ENCODE measurements around the gene POMC.
A peak's percentile ranks its signal among the peaks of the same experiment; 100 is the strongest.
"Not testable (repeated sequence)": the region's sequence is repeated elsewhere in the genome, so short reads cannot be mapped to it uniquely, and the experiment has no call there.

POMC gene

DNA sequence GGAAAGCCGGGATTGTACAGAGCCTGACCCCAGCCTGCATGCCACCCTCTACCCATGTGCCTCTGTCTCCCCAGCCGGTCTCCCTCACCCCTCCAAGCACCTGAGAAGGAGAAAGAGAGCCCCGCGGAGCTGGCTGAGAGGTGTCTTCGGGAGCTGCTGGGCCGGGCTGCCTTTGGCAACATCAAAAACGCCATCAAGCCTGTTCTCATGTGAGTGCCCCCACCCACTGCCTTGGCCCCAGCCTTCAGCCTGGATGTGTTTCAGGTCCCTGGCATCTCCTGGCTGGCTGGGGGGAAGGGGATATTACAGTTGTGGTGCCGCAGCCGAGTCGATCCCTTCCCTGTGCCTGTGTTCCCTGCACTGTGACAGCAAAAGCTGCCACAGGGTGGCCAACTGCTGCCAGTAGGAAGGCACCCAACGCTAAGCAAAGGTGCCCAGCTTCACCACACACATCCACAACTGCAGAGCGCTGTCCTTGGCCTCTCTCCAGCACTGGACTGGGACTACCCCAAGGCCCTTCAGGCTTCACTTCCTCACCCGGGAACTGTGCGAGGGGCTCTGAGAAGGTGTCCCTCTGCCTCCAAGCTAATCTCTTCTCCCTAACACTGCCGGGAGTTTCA is 38.4 kb downstream of the POMC start:
- Histone ChIP-seq H3K27ac (ENCODE audit: insufficient read depth in 1 of 2, low read depth in 1 of 2, low read length in 2 of 2, poor library complexity in 1 of 2, severe bottlenecking in 2 of 2) (no peak overlapping the region), H3K9me3 (ENCODE audit: control extremely low read depth in 1 of 5, control insufficient read depth in 4 of 5, insufficient read depth in 2 of 5, low read depth in 1 of 5, low read length in 4 of 5) (no peaks in the 10 kb centered on the region), H3K27me3 (replicated peaks in 2 of 5; ENCODE audit: control insufficient read depth in 4 of 5, insufficient read depth in 5 of 5, low read length in 4 of 5) (peaks cover 2 to 50% (median 21%) of the 10 kb centered on the region in 5 experiments), H3K4me3 (ENCODE audit: control insufficient read depth in 1 of 7, extremely low read depth in 1 of 7, insufficient read depth in 4 of 7, low read depth in 2 of 7, low read length in 6 of 7) (no peak overlapping the region), H3K4me1 (ENCODE audit: control extremely low read depth in 1 of 4, control insufficient read depth in 4 of 4, insufficient read depth in 4 of 4, low read length in 3 of 4) (peaks cover 0 to 16% (median 13%) of the 10 kb centered on the region in 4 experiments), H3K36me3 (ENCODE audit: control insufficient read depth in 4 of 4, insufficient read depth in 4 of 4, low read length in 3 of 4) (no peaks in the 10 kb centered on the region)
- ChIA-PET CTCF (interaction anchor here (0.9 to 9.4 kb wide), 9 partner anchors 9 to 200 kb away, joined by 3 to 152 read pairs (median 6); no protein-coding TSS in a partner anchor), POLR2A (interaction anchor here (0.6 kb wide), 1 partner anchor 601 kb away, joined by 3 read pairs; no protein-coding TSS in a partner anchor)
- peak in 1 of 3 donors; percentile 19 for DNase-seq
- 91% methylated on average over 11 of the region's 15 CpGs for WGBS (ENCODE audit: insufficient coverage)

DNA sequence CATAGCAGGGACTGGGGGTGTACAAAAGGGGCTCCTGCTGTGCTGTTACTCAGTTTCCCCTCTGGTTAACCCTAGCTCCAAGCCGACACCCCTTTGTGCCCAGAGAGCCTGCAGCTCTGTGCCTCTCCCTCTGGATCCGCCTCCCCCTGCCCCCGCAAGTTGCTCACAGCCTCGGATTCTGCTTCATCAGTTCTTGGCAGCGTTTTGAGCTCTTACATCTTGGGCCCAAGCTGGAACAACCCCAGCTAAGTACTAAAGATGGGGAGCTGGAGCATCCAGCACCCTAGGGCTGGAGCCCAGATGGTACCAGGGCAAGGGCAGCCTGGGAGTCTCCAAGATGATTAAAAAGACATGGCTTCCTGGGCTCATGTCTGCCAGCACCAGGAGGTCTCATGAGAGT is 40.7 kb downstream of the POMC start:
- H3K4me1 ChIP-seq (ENCODE audit: control extremely low read depth in 1 of 4, control insufficient read depth in 4 of 4, insufficient read depth in 4 of 4, low read length in 3 of 4) = peaks cover 0 to 23% (median 21%) of the 10 kb centered on the region in 4 experiments
- POLR2A ChIA-PET = interaction anchor here (1.2 kb wide), 1 partner anchor 460 kb away, joined by 3 read pairs; no protein-coding TSS in a partner anchor
- no peak overlapping the region for H3K4me3 ChIP-seq (ENCODE audit: control insufficient read depth in 1 of 7, extremely low read depth in 1 of 7, insufficient read depth in 4 of 7, low read depth in 2 of 7, low read length in 6 of 7)
- CTCF ChIA-PET = interaction anchor here (0.9 to 9.4 kb wide), 6 partner anchors 13 to 718 kb away, joined by 3 to 152 read pairs (median 4); no protein-coding TSS in a partner anchor
- 97% methylated on average over 5 of the region's 5 CpGs for WGBS (ENCODE audit: insufficient coverage)
- no peak for DNase-seq
- peaks cover 0 to 29% (median 13%) of the 10 kb centered on the region in 5 experiments for H3K27me3 ChIP-seq (replicated peaks in 2 of 5; ENCODE audit: control insufficient read depth in 4 of 5, insufficient read depth in 5 of 5, low read length in 4 of 5)
- H3K9me3 ChIP-seq (ENCODE audit: control extremely low read depth in 1 of 5, control insufficient read depth in 4 of 5, insufficient read depth in 2 of 5, low read depth in 1 of 5, low read length in 4 of 5) = no peaks in the 10 kb centered on the region
- no peaks in the 10 kb centered on the region for H3K36me3 ChIP-seq (ENCODE audit: control insufficient read depth in 4 of 4, insufficient read depth in 4 of 4, low read length in 3 of 4)
- no peak overlapping the region for H3K27ac ChIP-seq (ENCODE audit: insufficient read depth in 1 of 2, low read depth in 1 of 2, low read length in 2 of 2, poor library complexity in 1 of 2, severe bottlenecking in 2 of 2)

DNA sequence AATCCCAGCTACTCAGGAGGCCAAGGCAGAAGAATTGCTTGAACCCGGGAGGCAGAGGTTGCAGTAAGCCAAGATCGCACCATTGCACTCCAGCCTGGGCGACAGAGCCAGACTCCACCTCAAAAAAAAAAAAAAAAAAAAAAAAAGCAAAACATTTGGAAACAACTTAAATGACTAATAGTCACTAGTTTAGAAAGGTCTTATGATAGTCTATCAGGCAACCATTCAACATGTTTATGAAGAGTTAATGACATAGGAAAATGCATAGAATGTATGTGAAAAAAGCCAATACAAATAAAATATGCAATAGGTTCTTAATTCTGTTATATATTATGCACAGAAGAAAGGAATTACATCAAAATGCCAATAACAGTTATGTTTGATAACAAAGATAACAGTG is 41.3 kb downstream of the POMC start:
- DNase-seq; POLR2A ChIA-PET; H3K9me3 ChIP-seq (ENCODE audit: control extremely low read depth in 1 of 5, control insufficient read depth in 4 of 5, insufficient read depth in 2 of 5, low read depth in 1 of 5, low read length in 4 of 5); H3K36me3 ChIP-seq (ENCODE audit: control insufficient read depth in 4 of 4, insufficient read depth in 4 of 4, low read length in 3 of 4); H3K27ac ChIP-seq (ENCODE audit: insufficient read depth in 1 of 2, low read depth in 1 of 2, low read length in 2 of 2, poor library complexity in 1 of 2, severe bottlenecking in 2 of 2); H3K4me3 ChIP-seq (ENCODE audit: control insufficient read depth in 1 of 7, extremely low read depth in 1 of 7, insufficient read depth in 4 of 7, low read depth in 2 of 7, low read length in 6 of 7): not testable (repeated sequence)
- Histone ChIP-seq H3K4me1 (ENCODE audit: control extremely low read depth in 1 of 4, control insufficient read depth in 4 of 4, insufficient read depth in 4 of 4, low read length in 3 of 4) (peaks cover 0 to 21% (median 18%) of the 10 kb centered on the region in 4 experiments), H3K27me3 (replicated peaks in 2 of 5; ENCODE audit: control insufficient read depth in 4 of 5, insufficient read depth in 5 of 5, low read length in 4 of 5) (peaks cover 0 to 23% (median 13%) of the 10 kb centered on the region in 5 experiments)
- CTCF ChIA-PET = interaction anchor here (0.9 to 9.4 kb wide), 3 partner anchors 12 to 152 kb away, joined by 3 to 152 read pairs (median 13); no protein-coding TSS in a partner anchor
- no CpG with 5 or more reads among the region's 3 CpGs for WGBS (ENCODE audit: insufficient coverage)

DNA sequence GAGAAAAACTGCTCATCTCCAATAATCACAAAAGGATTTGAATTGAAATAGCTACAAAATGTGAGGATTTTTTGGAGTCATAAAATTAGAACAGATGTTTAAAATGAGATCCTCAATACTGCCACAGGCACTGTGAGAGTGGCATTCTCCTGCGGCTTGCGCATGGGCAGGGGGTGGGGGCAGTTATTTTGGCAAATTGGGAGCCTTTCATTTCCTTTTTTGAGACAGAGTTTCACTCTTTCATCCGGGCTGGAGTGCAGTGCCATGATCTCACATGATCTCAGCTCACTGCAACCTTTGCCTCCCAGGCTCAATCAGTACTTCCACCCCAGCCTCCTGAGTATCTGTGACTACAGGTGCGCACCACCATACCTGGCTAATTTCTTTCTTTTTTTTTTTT is 42.4 kb downstream of the POMC start:
- no peak overlapping the region for H3K27ac ChIP-seq (ENCODE audit: insufficient read depth in 1 of 2, low read depth in 1 of 2, low read length in 2 of 2, poor library complexity in 1 of 2, severe bottlenecking in 2 of 2)
- no peaks in the 10 kb centered on the region for H3K36me3 ChIP-seq (ENCODE audit: control insufficient read depth in 4 of 4, insufficient read depth in 4 of 4, low read length in 3 of 4)
- ChIA-PET CTCF (interaction anchor here (9.4 kb wide), 1 partner anchor 151 kb away, joined by 152 read pairs; no protein-coding TSS in a partner anchor), POLR2A (no interaction called here)
- H3K4me1 ChIP-seq (ENCODE audit: control extremely low read depth in 1 of 4, control insufficient read depth in 4 of 4, insufficient read depth in 4 of 4, low read length in 3 of 4) = peaks cover 0 to 14% (median 10%) of the 10 kb centered on the region in 4 experiments
- WGBS (ENCODE audit: insufficient coverage) = 81% methylated on average over 4 of the region's 4 CpGs
- H3K4me3 ChIP-seq (ENCODE audit: control insufficient read depth in 1 of 7, extremely low read depth in 1 of 7, insufficient read depth in 4 of 7, low read depth in 2 of 7, low read length in 6 of 7) = no peak overlapping the region
- peaks cover 0 to 13% (median 8%) of the 10 kb centered on the region in 5 experiments for H3K27me3 ChIP-seq (replicated peaks in 2 of 5; ENCODE audit: control insufficient read depth in 4 of 5, insufficient read depth in 5 of 5, low read length in 4 of 5)
- DNase-seq = no peak
- H3K9me3 ChIP-seq (ENCODE audit: control extremely low read depth in 1 of 5, control insufficient read depth in 4 of 5, insufficient read depth in 2 of 5, low read depth in 1 of 5, low read length in 4 of 5) = no peaks in the 10 kb centered on the region

DNA sequence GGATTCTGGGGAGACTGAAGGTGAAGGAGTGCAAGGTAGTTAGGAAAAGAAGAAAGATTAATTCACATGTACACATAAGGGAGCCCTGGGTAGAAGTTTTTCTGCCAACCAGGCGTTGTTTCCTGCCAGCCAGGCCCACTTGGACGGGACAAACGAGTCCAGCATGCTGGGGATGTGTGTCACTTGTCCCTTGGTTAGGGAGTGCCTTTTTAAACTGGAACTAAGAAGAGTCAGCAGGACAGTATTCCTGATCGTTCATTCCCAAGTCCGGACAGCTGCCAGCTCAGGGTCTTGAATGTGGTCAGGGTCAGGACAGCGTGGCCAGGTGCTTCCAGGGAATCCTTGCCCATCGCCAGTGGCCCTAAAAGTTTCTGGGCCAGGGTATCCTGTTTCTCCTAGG is 43.2 kb downstream of the POMC start:
- WGBS (ENCODE audit: insufficient coverage) = 98% methylated on average over 6 of the region's 7 CpGs
- Histone ChIP-seq H3K27ac (ENCODE audit: insufficient read depth in 1 of 2, low read depth in 1 of 2, low read length in 2 of 2, poor library complexity in 1 of 2, severe bottlenecking in 2 of 2) (no peak overlapping the region), H3K4me3 (ENCODE audit: control insufficient read depth in 1 of 7, extremely low read depth in 1 of 7, insufficient read depth in 4 of 7, low read depth in 2 of 7, low read length in 6 of 7) (no peak overlapping the region), H3K36me3 (ENCODE audit: control insufficient read depth in 4 of 4, insufficient read depth in 4 of 4, low read length in 3 of 4) (no peaks in the 10 kb centered on the region), H3K9me3 (ENCODE audit: control extremely low read depth in 1 of 5, control insufficient read depth in 4 of 5, insufficient read depth in 2 of 5, low read depth in 1 of 5, low read length in 4 of 5) (no peaks in the 10 kb centered on the region), H3K27me3 (replicated peaks in 2 of 5; ENCODE audit: control insufficient read depth in 4 of 5, insufficient read depth in 5 of 5, low read length in 4 of 5) (peaks cover 0 to 6% (median 5%) of the 10 kb centered on the region in 5 experiments), H3K4me1 (ENCODE audit: control extremely low read depth in 1 of 4, control insufficient read depth in 4 of 4, insufficient read depth in 4 of 4, low read length in 3 of 4) (peaks cover 0 to 14% (median 9%) of the 10 kb centered on the region in 4 experiments)
- POLR2A ChIA-PET = no interaction called here
- CTCF ChIA-PET = interaction anchor here (1.1 to 9.4 kb wide), 3 partner anchors 11 to 150 kb away, joined by 3 to 152 read pairs (median 4); no protein-coding TSS in a partner anchor
- DNase-seq = no peak

DNA sequence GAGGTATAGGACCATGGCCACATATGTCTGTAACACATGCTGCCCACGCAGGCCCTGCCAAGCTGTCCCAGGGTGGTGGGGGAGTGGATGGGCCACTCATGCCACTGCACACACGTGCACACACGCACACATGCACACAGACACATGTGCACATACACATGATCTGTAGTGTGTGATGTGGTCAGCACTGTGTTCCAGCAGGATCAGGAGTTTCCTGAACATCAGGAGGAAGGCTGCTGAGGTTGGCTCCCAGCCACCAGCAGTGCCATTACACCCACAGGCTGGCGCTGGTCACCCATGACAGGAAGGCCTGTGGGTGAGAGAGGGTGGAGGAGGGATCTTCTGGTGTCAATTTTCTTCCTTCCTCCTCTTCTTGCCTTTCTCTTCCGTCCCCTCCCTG is 44.7 kb downstream of the POMC start:
- H3K36me3 ChIP-seq (ENCODE audit: control insufficient read depth in 4 of 4, insufficient read depth in 4 of 4, low read length in 3 of 4) = no peaks in the 10 kb centered on the region
- H3K27me3 ChIP-seq (replicated peaks in 2 of 5; ENCODE audit: control insufficient read depth in 4 of 5, insufficient read depth in 5 of 5, low read length in 4 of 5) = no peaks in the 10 kb centered on the region
- H3K4me1 ChIP-seq (ENCODE audit: control extremely low read depth in 1 of 4, control insufficient read depth in 4 of 4, insufficient read depth in 4 of 4, low read length in 3 of 4) = peaks cover 0 to 11% (median 7%) of the 10 kb centered on the region in 4 experiments
- CTCF ChIA-PET = interaction anchor here (0.7 kb wide), 1 partner anchor 132 kb away, joined by 3 read pairs; no protein-coding TSS in a partner anchor
- H3K27ac ChIP-seq (ENCODE audit: insufficient read depth in 1 of 2, low read depth in 1 of 2, low read length in 2 of 2, poor library complexity in 1 of 2, severe bottlenecking in 2 of 2) = no peak overlapping the region
- H3K9me3 ChIP-seq (ENCODE audit: control extremely low read depth in 1 of 5, control insufficient read depth in 4 of 5, insufficient read depth in 2 of 5, low read depth in 1 of 5, low read length in 4 of 5) = no peaks in the 10 kb centered on the region
- no peak overlapping the region for H3K4me3 ChIP-seq (ENCODE audit: control insufficient read depth in 1 of 7, extremely low read depth in 1 of 7, insufficient read depth in 4 of 7, low read depth in 2 of 7, low read length in 6 of 7)
- peak in 1 of 3 donors; percentile 21 for DNase-seq
- POLR2A ChIA-PET = no interaction called here
- WGBS (ENCODE audit: insufficient coverage) = 60% methylated on average over 3 of the region's 5 CpGs

DNA sequence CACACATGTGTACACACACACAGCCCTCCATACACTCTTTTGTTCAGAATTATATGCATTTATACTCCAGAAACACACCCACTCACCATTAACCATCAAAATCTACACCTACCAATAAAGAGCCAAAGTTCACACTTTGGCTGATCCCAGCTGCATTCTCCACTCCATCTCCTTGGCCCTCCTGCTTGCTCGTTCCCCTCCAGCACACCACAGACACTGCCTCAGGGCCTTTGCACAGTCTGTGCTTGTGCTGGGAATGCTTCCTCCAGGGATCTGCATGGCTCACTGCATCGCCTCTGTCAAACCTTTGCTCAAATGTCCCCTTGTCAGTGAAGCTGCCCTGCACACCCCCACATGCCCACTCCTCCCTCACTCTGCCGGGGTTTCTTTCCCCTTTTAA is 46.0 kb downstream of the POMC start:
- Histone ChIP-seq H3K36me3 (ENCODE audit: control insufficient read depth in 4 of 4, insufficient read depth in 4 of 4, low read length in 3 of 4) (no peaks in the 10 kb centered on the region), H3K9me3 (ENCODE audit: control extremely low read depth in 1 of 5, control insufficient read depth in 4 of 5, insufficient read depth in 2 of 5, low read depth in 1 of 5, low read length in 4 of 5) (no peaks in the 10 kb centered on the region), H3K4me1 (ENCODE audit: control extremely low read depth in 1 of 4, control insufficient read depth in 4 of 4, insufficient read depth in 4 of 4, low read length in 3 of 4) (peaks cover 0 to 11% (median 7%) of the 10 kb centered on the region in 4 experiments), H3K27me3 (replicated peaks in 2 of 5; ENCODE audit: control insufficient read depth in 4 of 5, insufficient read depth in 5 of 5, low read length in 4 of 5) (no peaks in the 10 kb centered on the region), H3K27ac (ENCODE audit: insufficient read depth in 1 of 2, low read depth in 1 of 2, low read length in 2 of 2, poor library complexity in 1 of 2, severe bottlenecking in 2 of 2) (no peak overlapping the region), H3K4me3 (ENCODE audit: control insufficient read depth in 1 of 7, extremely low read depth in 1 of 7, insufficient read depth in 4 of 7, low read depth in 2 of 7, low read length in 6 of 7) (no peak overlapping the region)
- POLR2A ChIA-PET = no interaction called here
- DNase-seq = no peak
- CTCF ChIA-PET = no interaction called here
- WGBS (ENCODE audit: insufficient coverage) = 96% methylated on average over 3 of the region's 3 CpGs
